ENCODE data around the gene TAAR1. TPM values are rescaled to one million over a fixed set of nuclear protein-coding genes. Genes with fewer than 3 reads are reported as not detected.
"Not testable (repeated sequence)": the region's sequence is repeated elsewhere in the genome, so short reads cannot be mapped to it uniquely, and the experiment has no call there.

Gene TAAR1
- total RNA-seq, 2 experiments from 2014 or later: not detected

DNA sequence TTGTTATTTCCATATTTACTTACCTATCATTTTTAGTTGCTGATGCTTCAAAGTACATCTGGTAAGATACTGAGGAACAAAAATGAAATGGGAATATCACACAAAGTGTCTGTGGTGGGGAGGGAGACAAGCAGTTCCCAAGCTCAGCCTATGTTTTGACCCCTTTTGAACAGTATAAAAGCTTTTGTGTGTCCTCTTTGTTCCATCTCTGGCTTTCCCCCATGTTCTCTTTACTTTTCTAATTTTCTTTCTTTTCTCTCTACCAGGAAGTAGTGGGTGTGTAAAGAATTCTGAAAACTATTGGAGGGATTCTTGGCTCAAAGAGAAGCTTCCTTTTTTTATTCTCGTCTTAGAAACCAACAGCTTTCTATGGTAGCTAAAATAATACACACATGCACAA is 42.3 kb downstream of the TAAR1 start:
- no peaks in the 10 kb centered on the region for H3K36me3 Mint-ChIP-seq (ENCODE audit: low read depth)
- DNase-seq: no peak
- no peaks in the 10 kb centered on the region for H3K9me3 Mint-ChIP-seq (ENCODE audit: insufficient read depth)
- H3K27me3 Mint-ChIP-seq (ENCODE audit: low read depth): peaks cover 13% of the 10 kb centered on the region
- H3K27ac Mint-ChIP-seq: no peak overlapping the region
- ChIA-PET POLR2A (no interaction called here), CTCF (no interaction called here)
- H3K4me1 Mint-ChIP-seq (ENCODE audit: low read depth): no peaks in the 10 kb centered on the region
- H3K4me3 Mint-ChIP-seq: no peak overlapping the region
- no peak for ATAC-seq

DNA sequence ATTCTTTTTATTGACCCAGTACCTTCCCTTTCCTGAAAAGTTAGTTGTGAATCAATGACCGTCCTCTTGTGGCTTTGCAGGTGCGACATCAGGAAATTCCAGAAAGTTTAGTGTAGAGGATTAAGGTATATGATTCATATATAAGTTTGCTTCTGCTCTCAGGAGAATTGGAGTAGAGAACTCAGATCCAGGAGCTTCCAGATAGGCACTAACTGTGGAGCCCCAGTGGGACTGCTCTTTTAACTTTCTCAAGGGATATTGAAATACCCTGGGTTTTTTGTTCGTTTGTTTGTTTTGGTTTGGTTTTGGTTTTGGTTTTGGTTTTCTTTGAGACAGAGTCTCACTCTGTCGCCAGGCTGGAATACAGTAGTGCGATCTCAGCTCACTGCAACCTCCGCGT is 44.4 kb downstream of the TAAR1 start:
- DNase-seq (no peak), ATAC-seq (no peak)
- Mint-ChIP-seq H3K36me3 (ENCODE audit: low read depth) (no peaks in the 10 kb centered on the region), H3K4me1 (ENCODE audit: low read depth) (no peaks in the 10 kb centered on the region), H3K27me3 (ENCODE audit: low read depth) (peaks cover 10% of the 10 kb centered on the region), H3K27ac (no peak overlapping the region), H3K4me3 (peak overlapping the region; percentile 55), H3K9me3 (ENCODE audit: insufficient read depth) (no peaks in the 10 kb centered on the region)
- CTCF ChIA-PET: no interaction called here
- POLR2A ChIA-PET: no interaction called here

DNA sequence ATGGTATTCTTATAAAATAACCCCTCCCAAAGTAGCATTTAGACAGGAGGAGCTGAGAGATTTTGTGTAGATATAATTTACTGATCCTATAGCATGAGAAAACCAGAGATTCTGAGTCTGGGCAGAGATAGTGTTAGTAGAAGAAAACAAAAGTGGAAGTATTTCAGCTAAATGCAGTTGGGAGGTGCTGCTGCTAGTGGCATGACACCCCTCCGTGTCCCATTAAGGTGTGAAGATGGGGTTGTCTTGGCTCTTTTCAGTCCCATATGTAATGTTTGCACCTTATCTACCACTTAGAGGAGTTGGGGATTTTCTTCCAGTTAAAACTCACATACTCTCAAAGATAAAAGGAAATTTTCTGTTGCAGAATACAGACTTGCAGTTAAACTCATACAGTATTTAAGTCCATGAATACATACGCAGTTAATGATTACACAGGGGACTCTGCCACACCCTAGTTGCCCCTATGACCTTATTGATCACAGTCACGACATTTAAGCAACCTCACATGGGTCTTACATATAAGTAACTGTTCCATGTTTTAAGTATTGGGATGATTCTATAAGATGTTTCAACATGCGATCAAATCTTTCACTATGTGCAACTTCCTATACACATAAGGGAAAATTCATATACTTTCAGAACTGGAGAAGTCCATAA is 46.4 kb downstream of the TAAR1 start:
- DNase-seq (no peak), ATAC-seq (no peak)
- Mint-ChIP-seq H3K4me3 (no peak overlapping the region), H3K27me3 (ENCODE audit: low read depth) (peaks cover 8% of the 10 kb centered on the region), H3K4me1 (ENCODE audit: low read depth) (no peaks in the 10 kb centered on the region), H3K27ac (no peak overlapping the region), H3K36me3 (ENCODE audit: low read depth) (no peaks in the 10 kb centered on the region), H3K9me3 (ENCODE audit: insufficient read depth) (no peaks in the 10 kb centered on the region)
- CTCF ChIA-PET: no interaction called here
- POLR2A ChIA-PET: no interaction called here

DNA sequence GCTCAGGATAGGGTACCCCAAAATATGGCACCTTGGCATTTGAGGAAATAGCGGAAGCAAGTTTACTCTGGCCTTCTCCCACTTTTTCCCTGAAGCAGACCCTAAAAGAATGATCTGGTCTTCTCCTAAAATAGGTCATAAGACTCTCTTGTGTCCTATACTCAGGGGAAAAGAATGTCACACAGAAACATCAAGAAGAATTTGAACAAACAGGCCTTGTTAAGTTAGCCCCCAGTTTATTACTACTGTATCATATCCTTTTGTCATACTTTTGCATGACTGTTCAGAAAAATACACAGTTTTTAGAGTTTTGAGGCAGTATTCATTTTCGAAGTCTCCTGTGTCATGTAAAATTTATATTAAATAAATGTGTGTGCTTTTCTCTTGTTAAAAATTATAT is 47.4 kb downstream of the TAAR1 start:
- CTCF ChIA-PET: no interaction called here
- ATAC-seq (no peak), DNase-seq (no peak)
- POLR2A ChIA-PET: no interaction called here
- Mint-ChIP-seq H3K27ac (no peak overlapping the region), H3K36me3 (ENCODE audit: low read depth) (no peaks in the 10 kb centered on the region), H3K4me3 (no peak overlapping the region), H3K9me3 (ENCODE audit: insufficient read depth) (no peaks in the 10 kb centered on the region), H3K4me1 (ENCODE audit: low read depth) (no peaks in the 10 kb centered on the region), H3K27me3 (ENCODE audit: low read depth) (peaks cover 8% of the 10 kb centered on the region)

DNA sequence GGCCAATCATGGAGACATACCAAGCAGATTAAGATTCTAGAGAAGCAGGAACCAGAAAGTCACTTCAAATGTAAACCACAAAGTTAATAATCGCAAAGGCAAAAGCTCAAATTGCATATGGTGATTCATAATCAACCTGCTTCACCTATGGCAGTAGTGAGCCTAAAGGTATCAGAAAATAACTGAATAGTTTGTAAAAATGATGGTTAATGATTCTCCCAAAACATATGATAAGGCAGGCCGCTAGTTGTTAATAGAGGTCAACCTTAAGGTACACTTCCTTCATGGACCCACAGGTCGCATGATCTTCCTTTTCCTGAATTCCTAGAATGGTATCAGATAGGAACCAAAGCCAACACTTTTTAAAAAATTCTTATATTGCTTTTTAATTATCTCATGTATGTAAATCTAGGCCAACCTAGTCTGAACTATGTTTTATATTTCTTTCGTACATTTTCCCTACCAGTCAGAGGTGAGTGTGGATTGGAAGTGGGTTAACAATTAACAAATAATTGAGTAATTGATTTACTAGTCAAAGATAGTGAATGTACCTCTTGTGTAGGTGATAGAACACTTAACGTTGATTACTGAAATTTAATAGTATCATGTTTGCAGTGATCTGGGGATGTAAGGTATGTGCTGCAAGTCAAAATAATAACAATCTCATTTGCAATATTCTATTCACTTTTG is 51.3 kb downstream of the TAAR1 start:
- Mint-ChIP-seq H3K36me3 (ENCODE audit: low read depth) (no peaks in the 10 kb centered on the region), H3K27ac (no peak overlapping the region), H3K4me1 (ENCODE audit: low read depth) (no peaks in the 10 kb centered on the region), H3K9me3 (ENCODE audit: insufficient read depth) (no peaks in the 10 kb centered on the region), H3K4me3 (no peak overlapping the region), H3K27me3 (ENCODE audit: low read depth) (peaks cover 6% of the 10 kb centered on the region)
- ChIA-PET POLR2A (interaction anchor here (0.6 kb wide), 1 partner anchor 95 kb away, joined by 3 read pairs; the partner anchor contains the start of gene STX7), CTCF (no interaction called here)
- ATAC-seq (no peak), DNase-seq (no peak)

DNA sequence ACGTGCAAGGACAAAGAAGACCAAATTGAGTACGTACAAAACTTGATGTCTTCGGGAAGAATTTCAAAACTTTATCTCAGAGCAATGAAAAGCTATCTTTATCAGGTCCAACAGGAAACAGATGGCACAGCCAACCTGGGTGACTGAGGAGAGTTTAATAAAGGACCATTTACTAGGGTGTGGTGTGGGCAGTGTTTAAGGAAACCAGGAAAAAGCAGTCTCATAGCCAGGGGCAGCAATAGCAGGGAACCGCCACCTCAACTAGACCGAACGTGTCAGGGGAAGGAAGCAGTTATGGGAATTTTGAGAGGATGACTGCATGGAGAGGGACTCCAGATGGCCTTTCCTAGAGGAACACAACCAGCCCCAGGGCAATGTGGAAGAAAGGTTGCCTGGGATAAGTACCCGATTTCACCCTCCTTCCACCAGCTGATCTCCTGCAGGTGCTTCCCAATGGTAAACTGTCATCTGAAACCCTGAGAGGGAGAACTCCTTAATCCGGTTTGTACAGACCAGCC is 54.3 kb downstream of the TAAR1 start:
- ChIA-PET POLR2A (no interaction called here), CTCF (no interaction called here)
- Mint-ChIP-seq H3K27me3 (ENCODE audit: low read depth) (peaks cover 11% of the 10 kb centered on the region), H3K9me3 (ENCODE audit: insufficient read depth) (no peaks in the 10 kb centered on the region), H3K4me1 (ENCODE audit: low read depth) (no peaks in the 10 kb centered on the region), H3K36me3 (ENCODE audit: low read depth) (no peaks in the 10 kb centered on the region), H3K4me3 (no peak overlapping the region), H3K27ac (no peak overlapping the region)
- DNase-seq (no peak), ATAC-seq (no peak)

DNA sequence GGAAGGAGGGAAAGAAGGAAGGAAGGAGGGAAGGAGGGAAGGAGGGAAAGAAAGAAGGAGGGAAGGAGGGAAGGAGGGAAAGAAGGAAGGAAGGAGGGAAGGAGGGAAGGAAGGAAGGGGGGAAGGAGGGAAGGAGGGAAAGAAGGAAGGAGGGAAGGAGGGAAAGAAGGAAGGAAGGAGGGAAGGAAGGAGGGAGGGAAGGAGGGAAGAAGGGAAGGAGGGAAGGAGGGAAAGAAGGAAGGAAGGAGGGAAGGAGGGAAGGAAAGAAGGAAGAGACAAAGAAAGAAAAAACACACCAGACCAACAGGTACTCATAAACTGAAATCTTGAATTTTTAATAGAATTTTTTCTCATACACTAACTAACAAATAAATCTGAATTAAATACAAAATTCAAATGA is 58.1 kb downstream of the TAAR1 start:
- CTCF ChIA-PET; H3K27ac Mint-ChIP-seq; DNase-seq; H3K36me3 Mint-ChIP-seq (ENCODE audit: low read depth); POLR2A ChIA-PET; H3K9me3 Mint-ChIP-seq (ENCODE audit: insufficient read depth); ATAC-seq; H3K4me1 Mint-ChIP-seq (ENCODE audit: low read depth); H3K4me3 Mint-ChIP-seq: not testable (repeated sequence)
- H3K27me3 Mint-ChIP-seq (ENCODE audit: low read depth): peaks cover 18% of the 10 kb centered on the region

DNA sequence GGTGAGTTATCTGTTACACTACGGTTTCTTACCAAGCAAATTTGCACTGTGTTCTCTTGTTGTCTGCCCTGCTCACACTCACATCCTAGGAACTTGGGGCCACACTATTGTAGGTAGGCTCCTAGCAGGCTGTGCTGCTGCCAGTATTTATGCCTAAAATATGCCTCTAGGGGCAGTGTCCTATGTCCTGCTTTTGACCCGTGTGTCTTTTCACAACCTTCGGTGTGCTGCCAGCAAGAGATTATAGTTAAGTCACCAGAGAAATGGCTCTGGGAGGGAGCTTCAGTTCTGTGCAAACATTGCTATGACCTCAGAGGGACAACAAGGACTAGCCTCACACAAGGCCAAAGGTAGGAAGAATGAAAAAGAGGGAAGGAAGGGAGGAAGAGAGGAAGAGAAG is 60.5 kb downstream of the TAAR1 start:
- ChIA-PET CTCF (interaction anchor here (1.1 kb wide), 1 partner anchor 319 kb away, joined by 4 read pairs; no protein-coding TSS in a partner anchor), POLR2A (no interaction called here)
- Mint-ChIP-seq H3K27ac (no peak overlapping the region), H3K27me3 (ENCODE audit: low read depth) (peaks cover 25% of the 10 kb centered on the region), H3K9me3 (ENCODE audit: insufficient read depth) (no peaks in the 10 kb centered on the region), H3K4me3 (no peak overlapping the region), H3K4me1 (ENCODE audit: low read depth) (no peaks in the 10 kb centered on the region), H3K36me3 (ENCODE audit: low read depth) (no peaks in the 10 kb centered on the region)
- no peak for DNase-seq
- peak; percentile 53 for ATAC-seq

DNA sequence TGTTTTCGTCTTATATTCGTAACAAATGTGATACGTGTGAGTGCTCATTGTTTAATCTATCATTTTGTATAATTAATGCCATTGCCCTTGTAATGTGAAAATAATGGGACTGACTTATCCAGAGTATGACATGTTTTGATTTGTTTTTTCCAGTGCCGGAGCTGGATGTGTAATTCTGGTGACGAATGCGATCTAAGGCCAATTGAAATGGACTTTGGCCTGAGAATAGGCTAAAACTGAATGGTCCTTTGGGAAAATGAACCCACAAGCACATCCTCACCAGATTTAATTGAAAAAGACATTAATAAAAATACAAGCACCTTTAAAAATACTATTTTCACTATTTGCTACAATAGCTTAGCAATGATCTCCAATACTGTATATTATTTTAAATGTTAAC is 62.8 kb downstream of the TAAR1 start:
- ATAC-seq (no peak), DNase-seq (no peak)
- Mint-ChIP-seq H3K4me3 (no peak overlapping the region), H3K27me3 (ENCODE audit: low read depth) (peaks cover 25% of the 10 kb centered on the region), H3K36me3 (ENCODE audit: low read depth) (no peaks in the 10 kb centered on the region), H3K4me1 (ENCODE audit: low read depth) (no peaks in the 10 kb centered on the region), H3K27ac (no peak overlapping the region), H3K9me3 (ENCODE audit: insufficient read depth) (no peaks in the 10 kb centered on the region)
- POLR2A ChIA-PET: no interaction called here
- CTCF ChIA-PET: interaction anchor here (1.6 kb wide), 1 partner anchor 317 kb away, joined by 3 read pairs; no protein-coding TSS in a partner anchor

Other genes with a start within 250 kb of the TAAR1 start
- gene STX7, start 146.1 kb downstream of the TAAR1 start, total RNA-seq: 10 to 100 TPM; 16.0 to 16.4 TPM
- gene TAAR9, start 120.9 kb downstream of the TAAR1 start, total RNA-seq: not detected
- gene TAAR8, start 106.5 kb downstream of the TAAR1 start, total RNA-seq: not detected
- gene TAAR6, start 88.9 kb downstream of the TAAR1 start, total RNA-seq: not detected
- gene TAAR5, start 69.4 kb downstream of the TAAR1 start, total RNA-seq: not detected
- not detected for gene TAAR2, start 34.9 kb downstream of the TAAR1 start, total RNA-seq
- not detected for gene VNN1, start 54.9 kb upstream of the TAAR1 start, total RNA-seq
- 10 to 100 TPM; 16.3 to 16.8 TPM for gene VNN2, start 98.7 kb upstream of the TAAR1 start, total RNA-seq
- 1 to 10 TPM; 6.0 to 6.3 TPM for gene SLC18B1, start 139.5 kb upstream of the TAAR1 start, total RNA-seq
- 1,000 to 10,000 TPM; 1,299 to 1,346 TPM for gene RPS12, start 155.4 kb upstream of the TAAR1 start, total RNA-seq

All from activated CD8-positive, alpha-beta T cell treated with anti-CD3 and anti-CD28 coated beads, Interleukin-2, amount 10 ng/mL, durations not matched to agents 7 days and 5 days (primary cell).